Retinal pigment epithelial cell (primary cell): ENCODE results near the gene SRGAP1.

ENCODE experiments used
- DNase-seq: peaks from one replicate; pipeline ENCODE4 v3.0.0-alpha.2; 2010; ENCODE audit warnings: low read depth
- H3K4me3 ChIP-seq: 2 replicates; pipeline ENCODE4 v1.5.1; 2011; ENCODE audit warnings: mild to moderate bottlenecking, low read length, control low read depth, moderate library complexity
- CTCF ChIP-seq: conservative IDR thresholded peaks from 2 replicates; pipeline ENCODE4 v1.5.1; 2011; ENCODE audit warnings: low read depth, low read length, control low read depth, inconsistent platforms

Gene SRGAP1

GRCh38 chr12:63845726-63846125 is 1.2 kb downstream of the SRGAP1 start:
- no peak for TF ChIP-seq CTCF
- no peak for DNase-seq
- peak overlapping the region; percentile 98 for H3K4me3 ChIP-seq

GRCh38 chr12:63846238-63846967 is 1.9 kb downstream of the SRGAP1 start:
- H3K4me3 ChIP-seq, result peak overlapping the region; percentile 98
- DNase-seq, result no peak
- no peak for TF ChIP-seq CTCF

GRCh38 chr12:63848450-63848849 is 4.0 kb downstream of the SRGAP1 start:
- DNase-seq, result no peak

GRCh38 chr12:63849106-63849620 is 4.7 kb downstream of the SRGAP1 start:
- no peak for DNase-seq
- no peak overlapping the region for H3K4me3 ChIP-seq
- no peak for TF ChIP-seq CTCF

More at GRCh38 chr12:63848450-63848849, 4.0 kb downstream of the SRGAP1 start:
- no peak for TF ChIP-seq CTCF
- no peak overlapping the region for H3K4me3 ChIP-seq

GRCh38 chr12:63849641-63850040 is 5.1 kb downstream of the SRGAP1 start:
- no peak for DNase-seq
- no peak overlapping the region for H3K4me3 ChIP-seq
- no peak for TF ChIP-seq CTCF

GRCh38 chr12:63853978-63854377 is 9.5 kb downstream of the SRGAP1 start:
- no peak overlapping the region for H3K4me3 ChIP-seq
- no peak for DNase-seq
- no peak for TF ChIP-seq CTCF

GRCh38 chr12:63855299-63855698 is 10.8 kb downstream of the SRGAP1 start:
- H3K4me3 ChIP-seq, result no peak overlapping the region
- TF ChIP-seq CTCF, result no peak
- no peak for DNase-seq
